ENCODE measurements around the gene METTL17.

GRCh38 chr14:21014761-21015190 is 25.0 kb downstream of the METTL17 start:
- TF ChIP-seq CTCF (IDR thresholded peaks at IDR 0.05) (peak in 1 of 3 donors; percentile 70), POLR2A (IDR thresholded peaks at IDR 0.05) (no peak)
